ENCODE measurements around the gene AWAT2.

Gene AWAT2

DNA sequence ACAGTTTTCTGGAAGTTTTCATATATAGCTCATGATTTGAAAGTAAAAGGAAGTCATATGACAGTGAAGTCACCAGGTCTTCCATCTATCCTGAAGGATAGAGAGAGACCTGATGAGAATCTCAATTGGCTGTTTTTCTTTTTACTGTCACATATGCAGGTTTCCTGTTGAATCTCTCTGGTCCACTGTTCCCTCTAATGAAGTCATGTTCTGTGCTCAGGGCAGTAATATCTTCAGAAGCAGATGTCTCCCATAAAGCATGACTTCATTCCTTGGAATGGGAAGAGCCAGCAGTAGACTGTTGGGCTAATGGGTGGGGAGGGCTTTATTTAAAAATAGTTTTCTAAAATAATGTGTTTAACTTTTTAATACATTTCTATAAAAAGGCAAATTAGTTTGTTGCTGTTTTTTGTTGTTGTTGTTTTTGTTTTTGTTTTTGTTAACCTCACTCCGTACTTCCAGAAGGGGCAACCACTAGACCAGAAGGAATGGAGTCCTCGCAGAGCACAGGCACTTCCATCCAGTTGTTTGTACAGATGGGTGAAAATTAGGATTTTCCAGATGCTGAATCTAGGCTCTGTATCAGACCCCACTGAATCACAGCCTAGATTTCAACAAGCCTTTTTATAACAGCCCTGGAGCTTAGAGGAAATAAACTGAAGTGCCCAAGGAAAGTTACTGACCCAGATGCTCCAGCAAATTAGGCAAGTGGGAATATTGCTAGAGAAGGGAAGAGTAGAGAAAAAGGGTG lies 54.2 kb downstream of the AWAT2 start:
- no peak for DNase-seq

DNA sequence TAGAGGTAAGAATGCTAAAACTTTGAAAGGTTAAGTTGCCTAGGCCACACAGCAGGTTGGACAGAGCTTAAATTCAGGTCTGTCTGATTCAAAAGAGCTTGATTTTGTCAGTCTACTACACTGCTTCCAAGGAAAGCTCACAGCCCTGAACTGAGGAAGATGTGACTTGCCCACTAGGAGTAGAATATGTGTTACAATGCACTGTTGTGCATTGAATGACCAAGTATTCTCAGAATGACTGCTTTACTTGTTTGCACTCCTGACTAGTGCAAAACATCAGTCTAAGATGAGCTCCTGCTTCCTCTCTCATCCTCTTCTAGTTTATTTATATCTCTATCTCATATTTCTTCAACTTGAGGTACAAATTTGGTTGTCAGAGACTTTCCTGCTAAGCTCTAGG lies 56.2 kb downstream of the AWAT2 start:
- no peak for DNase-seq

DNA sequence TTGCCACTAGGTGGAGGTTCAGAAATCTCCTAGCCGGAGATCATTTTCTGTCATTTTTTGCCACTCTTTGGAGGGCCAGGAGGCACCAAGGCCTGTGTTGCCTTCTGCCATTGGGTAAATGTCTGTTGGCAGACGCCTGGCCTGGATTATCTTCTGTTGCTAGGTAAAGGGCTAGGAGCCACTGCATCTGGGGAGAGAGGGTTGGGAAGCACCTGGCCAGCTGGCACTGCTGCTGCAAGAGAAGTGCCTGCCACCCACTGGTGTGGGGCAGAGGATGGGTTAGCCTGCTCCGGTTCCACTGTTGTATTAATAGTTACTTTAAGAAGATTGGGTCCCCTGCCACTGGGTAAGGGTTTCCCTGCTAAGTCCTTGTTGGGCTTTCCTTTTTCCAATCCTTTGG lies 58.1 kb downstream of the AWAT2 start:
- no peak for DNase-seq

All from eye (tissue), 1 donor.